Measurements from ENCODE around the gene FANCI.

- TF ChIP-seq CTCF (IDR thresholded peaks at IDR 0.05; ENCODE audit: borderline replicate concordance, extremely low read depth, low read length, poor library complexity, severe bottlenecking) (no peak), EZH2 (IDR thresholded peaks at IDR 0.05; ENCODE audit: borderline replicate concordance, low read depth, low read length, severe bottlenecking) (no peak)
These were observed 37.7 kb upstream of the FANCI start for GRCh38 chr15:89205991-89206585.

Measured in DND-41 (cell line).